Measurements from ENCODE around the gene TGM3. TPM values are rescaled to one million over a fixed set of nuclear protein-coding genes. Genes with fewer than 3 reads are reported as not detected.

TGM3 gene
- total and polyA plus RNA-seq, 10 of the 15 experiments (the other 5 are each of a cell fraction or from before 2014, with no cell fraction given), result not detected

DNA sequence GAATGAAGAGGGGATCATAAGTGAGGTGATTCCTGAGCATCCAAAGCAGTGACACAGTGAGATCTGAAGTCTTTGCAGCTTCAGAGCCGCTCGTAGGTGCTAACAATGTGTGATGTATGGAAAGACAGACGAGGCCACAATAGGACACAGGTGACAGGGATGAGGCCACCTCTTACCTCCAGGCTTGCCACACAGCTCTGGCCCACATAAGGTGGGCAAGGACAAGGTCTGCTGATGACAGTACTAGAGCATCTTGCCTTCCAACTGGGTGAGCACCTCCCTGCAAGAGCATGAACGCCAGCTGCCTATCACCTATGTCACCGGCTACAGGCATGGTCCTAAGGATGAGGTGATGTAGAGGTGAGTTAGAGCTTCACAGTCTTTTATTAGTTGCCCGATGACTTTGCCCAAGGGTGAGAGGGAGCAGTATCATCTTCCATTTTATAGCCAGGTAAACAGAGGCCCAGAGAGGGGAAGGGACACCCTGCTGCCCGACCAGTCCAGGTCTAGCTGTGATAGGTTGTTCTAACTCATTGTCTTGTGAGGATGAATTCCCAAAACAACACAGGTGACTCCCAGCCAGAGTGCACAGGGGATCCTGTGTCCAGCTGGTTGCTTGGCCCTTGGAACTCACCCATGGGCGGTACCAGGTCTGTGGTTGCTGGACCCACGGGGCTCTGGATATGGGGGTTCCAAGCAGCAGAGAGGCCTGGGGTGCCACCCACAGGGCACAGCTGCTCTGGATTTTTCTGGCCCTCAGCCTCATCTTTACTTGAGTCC lies 78.7 kb downstream of the TGM3 start:
- in situ Hi-C loops (cut with MboI), result no loop called here
- Histone ChIP-seq H3K79me2 (ENCODE audit: control insufficient read depth, insufficient read depth, low read length) (no peaks in the 10 kb centered on the region), H3K4me1 (ENCODE audit: control insufficient read depth, insufficient read depth, low read length) (no peaks in the 10 kb centered on the region; the same call in 1 of the 2 replicates), H2AFZ (ENCODE audit: control insufficient read depth, low read depth, low read length) (no peak overlapping the region), H3K9me3 (replicated peaks; ENCODE audit: control insufficient read depth, insufficient read depth, low read length) (no peaks in the 10 kb centered on the region), H3K36me3 (ENCODE audit: control insufficient read depth in 2 of 2, insufficient read depth in 2 of 2, low read length in 1 of 2) (no peaks in the 10 kb centered on the region), H3K4me3 (no peak overlapping the region), H3K27me3 (replicated peaks in 1 of 2; ENCODE audit: control insufficient read depth in 2 of 2, insufficient read depth in 2 of 2, low read length in 1 of 2) (no peaks in the 10 kb centered on the region; a peak in 2 of 4 replicates), H3K9ac (ENCODE audit: control insufficient read depth, insufficient read depth, low read length) (no peak overlapping the region), H3K27ac (ENCODE audit: control insufficient read depth, insufficient read depth) (no peak overlapping the region), H4K20me1 (ENCODE audit: control insufficient read depth, insufficient read depth) (no peaks in the 10 kb centered on the region), H3K4me2 (ENCODE audit: control insufficient read depth, insufficient read depth) (no peak overlapping the region)
- intact Hi-C loops (cut with micrococcal nuclease; ENCODE audit: unreplicated experiment), result no loop called here
- DNase-seq (ENCODE audit: low read depth, low spot score) (no peak), ATAC-seq (no peak), FAIRE-seq (no peak)
- RAD21 ChIA-PET (ENCODE audit: unreplicated experiment), result no interaction called here
- 28% methylated on average over 9 of the region's 9 CpGs for WGBS (ENCODE audit: insufficient coverage, insufficient replicate concordance, low lambda C conversion rate, missing lambda C conversion rate)
- BruUV-seq (replicated peaks), result no TSS peak
- POLR2A ChIA-PET, result interaction anchor here (0.6 kb wide), 1 partner anchor 151 kb away, joined by 5 read pairs; no protein-coding TSS in a partner anchor
- SMC1A ChIA-PET (ENCODE audit: uncharacterized antibody, unreplicated experiment), result no interaction called here
- CTCF ChIA-PET, result interaction anchor here (1.3 kb wide), 3 partner anchors 13 to 147 kb away, joined by 3 read pairs; no protein-coding TSS in a partner anchor
- no peak for TF ChIP-seq PAX8 (IDR thresholded peaks at IDR 0.05)
- TF ChIP-seq CBFB (IDR thresholded peaks at IDR 0.05; ENCODE audit: low read depth), result no peak
- no peak for TF ChIP-seq BCLAF1 (IDR thresholded peaks at IDR 0.05)
- TF ChIP-seq POLR2A (IDR thresholded peaks at IDR 0.05; ENCODE audit: low read depth, low read length), result no peak
- TF ChIP-seq, protein P1, sequence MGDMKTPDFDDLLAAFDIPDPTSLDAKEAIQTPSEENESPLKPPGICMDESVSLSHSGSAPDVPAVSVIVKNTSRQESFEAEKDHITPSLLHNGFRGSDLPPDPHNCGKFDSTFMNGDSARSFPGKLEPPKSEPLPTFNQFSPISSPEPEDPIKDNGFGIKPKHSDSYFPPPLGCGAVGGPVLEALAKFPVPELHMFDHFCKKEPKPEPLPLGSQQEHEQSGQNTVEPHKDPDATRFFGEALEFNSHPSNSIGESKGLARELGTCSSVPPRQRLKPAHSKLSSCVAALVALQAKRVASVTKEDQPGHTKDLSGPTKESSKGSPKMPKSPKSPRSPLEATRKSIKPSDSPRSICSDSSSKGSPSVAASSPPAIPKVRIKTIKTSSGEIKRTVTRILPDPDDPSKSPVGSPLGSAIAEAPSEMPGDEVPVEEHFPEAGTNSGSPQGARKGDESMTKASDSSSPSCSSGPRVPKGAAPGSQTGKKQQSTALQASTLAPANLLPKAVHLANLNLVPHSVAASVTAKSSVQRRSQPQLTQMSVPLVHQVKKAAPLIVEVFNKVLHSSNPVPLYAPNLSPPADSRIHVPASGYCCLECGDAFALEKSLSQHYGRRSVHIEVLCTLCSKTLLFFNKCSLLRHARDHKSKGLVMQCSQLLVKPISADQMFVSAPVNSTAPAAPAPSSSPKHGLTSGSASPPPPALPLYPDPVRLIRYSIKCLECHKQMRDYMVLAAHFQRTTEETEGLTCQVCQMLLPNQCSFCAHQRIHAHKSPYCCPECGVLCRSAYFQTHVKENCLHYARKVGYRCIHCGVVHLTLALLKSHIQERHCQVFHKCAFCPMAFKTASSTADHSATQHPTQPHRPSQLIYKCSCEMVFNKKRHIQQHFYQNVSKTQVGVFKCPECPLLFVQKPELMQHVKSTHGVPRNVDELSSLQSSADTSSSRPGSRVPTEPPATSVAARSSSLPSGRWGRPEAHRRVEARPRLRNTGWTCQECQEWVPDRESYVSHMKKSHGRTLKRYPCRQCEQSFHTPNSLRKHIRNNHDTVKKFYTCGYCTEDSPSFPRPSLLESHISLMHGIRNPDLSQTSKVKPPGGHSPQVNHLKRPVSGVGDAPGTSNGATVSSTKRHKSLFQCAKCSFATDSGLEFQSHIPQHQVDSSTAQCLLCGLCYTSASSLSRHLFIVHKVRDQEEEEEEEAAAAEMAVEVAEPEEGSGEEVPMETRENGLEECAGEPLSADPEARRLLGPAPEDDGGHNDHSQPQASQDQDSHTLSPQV (IDR thresholded peaks at IDR 0.05), result no peak
- no peak for TF ChIP-seq ZNF384 (IDR thresholded peaks at IDR 0.05; ENCODE audit: borderline replicate concordance, low read depth, low read length)
- TF ChIP-seq NFIC (IDR thresholded peaks at IDR 0.05; ENCODE audit: low read depth, low read length), result no peak
- TF ChIP-seq, protein P2, sequence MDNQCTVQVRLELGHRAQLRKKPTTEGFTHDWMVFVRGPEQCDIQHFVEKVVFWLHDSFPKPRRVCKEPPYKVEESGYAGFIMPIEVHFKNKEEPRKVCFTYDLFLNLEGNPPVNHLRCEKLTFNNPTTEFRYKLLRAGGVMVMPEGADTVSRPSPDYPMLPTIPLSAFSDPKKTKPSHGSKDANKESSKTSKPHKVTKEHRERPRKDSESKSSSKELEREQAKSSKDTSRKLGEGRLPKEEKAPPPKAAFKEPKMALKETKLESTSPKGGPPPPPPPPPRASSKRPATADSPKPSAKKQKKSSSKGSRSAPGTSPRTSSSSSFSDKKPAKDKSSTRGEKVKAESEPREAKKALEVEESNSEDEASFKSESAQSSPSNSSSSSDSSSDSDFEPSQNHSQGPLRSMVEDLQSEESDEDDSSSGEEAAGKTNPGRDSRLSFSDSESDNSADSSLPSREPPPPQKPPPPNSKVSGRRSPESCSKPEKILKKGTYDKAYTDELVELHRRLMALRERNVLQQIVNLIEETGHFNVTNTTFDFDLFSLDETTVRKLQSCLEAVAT (IDR thresholded peaks at IDR 0.05), result no peak
- TF ChIP-seq JUND (IDR thresholded peaks at IDR 0.05; ENCODE audit: low read depth, low read length), result no peak
- TF ChIP-seq, protein P3, sequence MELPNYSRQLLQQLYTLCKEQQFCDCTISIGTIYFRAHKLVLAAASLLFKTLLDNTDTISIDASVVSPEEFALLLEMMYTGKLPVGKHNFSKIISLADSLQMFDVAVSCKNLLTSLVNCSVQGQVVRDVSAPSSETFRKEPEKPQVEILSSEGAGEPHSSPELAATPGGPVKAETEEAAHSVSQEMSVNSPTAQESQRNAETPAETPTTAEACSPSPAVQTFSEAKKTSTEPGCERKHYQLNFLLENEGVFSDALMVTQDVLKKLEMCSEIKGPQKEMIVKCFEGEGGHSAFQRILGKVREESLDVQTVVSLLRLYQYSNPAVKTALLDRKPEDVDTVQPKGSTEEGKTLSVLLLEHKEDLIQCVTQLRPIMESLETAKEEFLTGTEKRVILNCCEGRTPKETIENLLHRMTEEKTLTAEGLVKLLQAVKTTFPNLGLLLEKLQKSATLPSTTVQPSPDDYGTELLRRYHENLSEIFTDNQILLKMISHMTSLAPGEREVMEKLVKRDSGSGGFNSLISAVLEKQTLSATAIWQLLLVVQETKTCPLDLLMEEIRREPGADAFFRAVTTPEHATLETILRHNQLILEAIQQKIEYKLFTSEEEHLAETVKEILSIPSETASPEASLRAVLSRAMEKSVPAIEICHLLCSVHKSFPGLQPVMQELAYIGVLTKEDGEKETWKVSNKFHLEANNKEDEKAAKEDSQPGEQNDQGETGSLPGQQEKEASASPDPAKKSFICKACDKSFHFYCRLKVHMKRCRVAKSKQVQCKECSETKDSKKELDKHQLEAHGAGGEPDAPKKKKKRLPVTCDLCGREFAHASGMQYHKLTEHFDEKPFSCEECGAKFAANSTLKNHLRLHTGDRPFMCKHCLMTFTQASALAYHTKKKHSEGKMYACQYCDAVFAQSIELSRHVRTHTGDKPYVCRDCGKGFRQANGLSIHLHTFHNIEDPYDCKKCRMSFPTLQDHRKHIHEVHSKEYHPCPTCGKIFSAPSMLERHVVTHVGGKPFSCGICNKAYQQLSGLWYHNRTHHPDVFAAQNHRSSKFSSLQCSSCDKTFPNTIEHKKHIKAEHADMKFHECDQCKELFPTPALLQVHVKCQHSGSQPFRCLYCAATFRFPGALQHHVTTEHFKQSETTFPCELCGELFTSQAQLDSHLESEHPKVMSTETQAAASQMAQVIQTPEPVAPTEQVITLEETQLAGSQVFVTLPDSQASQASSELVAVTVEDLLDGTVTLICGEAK (IDR thresholded peaks at IDR 0.05; ENCODE audit: borderline replicate concordance), result no peak

All from GM12878 (cell line).